ENCODE measurements around the gene CDH19.
"Not testable (repeated sequence)": the region's sequence is repeated elsewhere in the genome, so short reads cannot be mapped to it uniquely, and the experiment has no call there.

CDH19 gene

DNA sequence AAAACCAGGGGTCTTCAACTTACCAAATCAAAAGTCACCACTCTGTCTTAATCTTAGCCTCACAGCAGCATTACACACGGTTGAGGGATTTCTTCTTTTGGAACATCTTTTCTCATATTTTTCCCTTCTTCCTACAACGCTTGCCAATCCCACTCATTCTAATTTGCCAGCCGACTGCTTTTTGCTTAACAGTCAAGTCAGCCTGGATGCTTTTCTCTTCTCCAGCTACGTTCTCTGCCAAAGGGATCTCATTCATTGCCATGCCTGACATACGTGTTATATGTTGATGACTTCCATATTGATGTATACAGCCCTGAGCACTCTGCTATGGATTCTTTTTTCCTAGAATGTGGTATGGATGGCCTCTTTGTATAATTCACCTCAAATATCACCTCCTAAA lies 37.3 kb downstream of the CDH19 start:
- DNase-seq (ENCODE audit: low read depth in 2 of 2) = no peak

DNA sequence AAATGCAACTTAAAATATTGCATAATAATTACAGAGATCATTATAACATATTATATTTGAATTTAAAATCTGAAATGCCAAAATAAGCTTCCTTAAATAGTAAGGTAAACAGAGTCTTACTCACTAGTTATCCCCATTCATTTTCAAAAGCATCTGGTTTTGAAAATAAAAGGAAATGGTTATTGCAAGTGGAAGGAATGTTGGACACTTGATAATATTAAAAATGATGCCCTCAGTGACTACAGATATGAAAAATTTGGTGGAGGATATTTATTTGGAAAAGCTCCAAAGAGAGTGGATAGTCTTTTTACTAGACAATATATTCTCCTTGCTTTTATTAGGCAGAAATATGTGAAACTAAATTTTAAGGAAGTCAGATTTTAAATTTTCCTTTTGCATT lies 39.7 kb downstream of the CDH19 start:
- DNase-seq (ENCODE audit: low read depth in 2 of 2) = no peak

DNA sequence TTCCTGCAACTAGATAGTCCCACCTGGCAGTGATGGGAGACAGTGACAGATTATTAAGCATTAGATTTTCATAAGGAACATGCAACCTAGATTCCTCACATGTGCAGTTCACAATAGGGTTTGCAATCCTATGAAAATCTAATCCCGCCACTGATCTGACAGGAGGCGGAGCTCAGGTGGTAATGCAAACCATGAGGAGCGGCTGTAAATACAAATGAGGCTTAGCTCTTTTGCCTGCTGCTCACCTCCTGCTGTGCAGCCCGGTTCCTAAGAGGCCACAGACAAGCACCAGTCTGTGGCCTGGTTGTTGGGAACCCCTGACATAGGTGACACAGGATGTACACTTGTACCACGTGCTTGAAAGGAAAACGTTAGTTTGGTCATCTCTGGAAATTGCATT lies 41.6 kb downstream of the CDH19 start:
- no peak for DNase-seq (ENCODE audit: low read depth in 2 of 2)

DNA sequence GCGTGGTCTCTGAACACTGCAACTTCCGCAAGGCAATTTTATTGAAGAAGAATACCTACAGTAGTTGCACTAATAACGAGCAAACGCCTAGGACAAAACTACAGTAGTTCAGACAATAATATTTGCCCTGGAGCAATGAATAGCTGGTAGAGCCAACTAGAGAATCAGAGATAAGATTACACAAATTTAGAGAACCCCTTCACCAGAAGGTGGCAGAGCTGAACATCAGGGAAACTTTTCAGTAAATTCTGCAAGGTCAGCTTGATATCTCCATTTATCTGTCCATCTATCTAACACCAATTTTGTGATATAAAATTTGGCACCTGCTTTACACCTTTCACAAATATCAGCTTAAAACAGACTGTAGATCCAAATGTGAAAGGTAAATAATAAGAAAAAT lies 43.8 kb downstream of the CDH19 start:
- DNase-seq (ENCODE audit: low read depth in 2 of 2) = no peak

DNA sequence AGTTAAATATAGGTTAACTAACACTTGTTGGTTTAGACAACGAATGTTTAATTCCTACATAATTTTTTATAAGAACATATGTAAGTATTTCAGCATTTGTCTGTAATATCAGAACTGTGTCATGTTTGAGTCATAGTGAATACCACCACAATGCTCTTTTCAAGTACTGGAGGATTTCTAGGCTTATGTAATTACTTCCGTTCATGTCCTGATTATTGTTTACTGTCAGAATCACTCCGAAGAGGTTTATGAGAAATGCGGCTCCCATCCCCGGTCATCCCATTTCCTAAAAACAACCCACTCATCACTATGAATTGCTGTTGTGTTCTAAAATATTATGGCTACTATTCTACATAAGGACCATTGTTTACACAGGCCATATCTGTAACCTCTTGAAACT lies 45.1 kb downstream of the CDH19 start:
- DNase-seq (ENCODE audit: low read depth in 2 of 2) = no peak

DNA sequence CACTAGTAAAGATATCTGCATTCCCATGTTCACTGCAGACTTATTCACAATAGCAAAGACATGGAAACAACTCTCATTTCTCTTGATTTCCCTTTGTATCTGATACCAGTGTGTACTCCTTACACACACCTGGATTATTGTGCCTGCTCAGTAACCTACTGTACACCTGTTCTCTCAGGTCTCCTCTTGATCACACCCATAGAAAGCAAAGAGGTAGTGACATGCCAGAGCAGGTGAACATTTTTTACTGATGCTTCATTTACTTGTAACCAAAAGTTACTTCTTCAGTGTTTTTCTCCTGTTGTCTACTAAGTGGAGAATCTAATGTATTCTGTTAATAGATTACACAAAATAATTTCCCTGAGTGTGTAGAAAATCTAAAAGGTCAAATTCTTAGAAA lies 46.8 kb downstream of the CDH19 start:
- DNase-seq (ENCODE audit: low read depth in 2 of 2) = no peak

DNA sequence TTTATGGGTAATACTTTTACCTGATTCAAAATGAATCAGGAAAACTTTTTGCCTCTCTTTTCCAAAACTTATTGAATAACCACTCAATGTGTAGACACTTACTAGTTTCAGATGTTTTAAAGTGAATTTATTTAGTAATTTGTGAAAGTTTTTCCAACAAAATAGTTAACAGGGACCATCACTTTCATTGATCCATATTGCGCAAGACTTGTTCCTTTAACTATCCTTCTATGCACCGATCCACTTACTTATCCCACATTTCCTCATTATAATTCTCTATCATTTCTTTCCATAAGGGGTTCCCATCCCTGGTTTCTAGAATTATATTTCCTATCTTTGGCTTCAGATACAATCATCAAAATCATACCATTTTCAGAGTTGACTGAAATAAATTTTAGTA lies 48.3 kb downstream of the CDH19 start:
- DNase-seq (ENCODE audit: low read depth in 2 of 2) = no peak

GRCh38 chr18:66553824-66554223 lies 50.1 kb downstream of the CDH19 start:
- no peak for DNase-seq (ENCODE audit: low read depth in 2 of 2)

DNA sequence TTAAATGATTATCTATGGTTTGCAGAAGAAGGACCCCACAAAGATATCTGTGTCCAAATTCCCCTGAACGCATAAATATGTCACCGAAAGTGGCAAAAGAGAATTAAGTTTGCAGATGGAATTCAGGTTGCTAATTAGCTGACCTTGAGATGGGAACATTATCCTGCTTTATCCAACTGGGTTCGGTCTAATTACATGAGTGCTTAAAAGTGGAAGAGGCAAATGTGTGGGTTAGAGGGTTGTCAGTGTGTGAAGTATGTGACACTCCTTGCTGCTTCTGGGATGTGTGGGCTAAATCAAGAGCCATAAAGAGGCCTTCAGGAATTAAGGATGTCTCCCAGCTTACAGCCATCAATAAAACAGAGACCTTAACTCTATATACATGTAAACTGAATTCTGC lies 53.5 kb downstream of the CDH19 start:
- DNase-seq (ENCODE audit: low read depth in 2 of 2) = no peak

DNA sequence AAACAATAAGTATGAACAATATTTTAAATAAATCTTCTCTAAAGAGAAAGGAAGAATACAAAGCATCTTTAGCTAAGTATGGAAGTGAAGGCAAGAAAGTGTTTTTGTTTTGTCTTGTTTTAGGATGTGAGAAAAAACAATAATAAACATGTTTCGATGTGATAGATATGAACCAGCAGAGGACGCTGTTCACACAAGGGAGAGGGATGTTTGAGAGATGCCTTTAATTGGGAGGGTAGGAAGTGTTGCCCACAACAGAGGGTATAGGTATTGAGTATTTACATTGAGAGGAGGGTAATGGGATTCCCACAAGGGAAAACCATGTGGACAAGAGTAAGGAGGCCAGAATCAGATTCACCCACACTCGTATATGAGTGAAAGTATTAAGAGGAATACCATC lies 55.1 kb downstream of the CDH19 start:
- no peak for DNase-seq (ENCODE audit: low read depth in 2 of 2)

DNA sequence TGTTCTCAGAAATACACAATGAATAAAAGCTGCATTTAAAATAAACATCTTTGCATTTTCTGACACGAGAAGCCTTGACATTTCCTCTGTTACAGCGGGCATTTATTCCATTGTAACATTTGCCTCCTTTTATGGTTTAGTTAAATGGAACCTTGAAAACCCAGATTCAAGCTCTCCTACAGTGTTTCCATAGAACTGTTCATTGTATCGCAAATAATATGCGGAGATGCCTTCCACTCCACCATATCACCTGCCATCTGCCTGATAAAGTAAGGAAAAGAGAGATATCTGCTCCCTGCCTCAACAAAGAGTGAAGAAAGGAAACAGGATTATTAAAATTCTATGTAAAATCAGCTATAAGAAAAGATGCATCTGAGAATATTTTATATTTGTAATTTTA lies 69.8 kb downstream of the CDH19 start:
- no peak for DNase-seq (ENCODE audit: low read depth in 2 of 2)

DNA sequence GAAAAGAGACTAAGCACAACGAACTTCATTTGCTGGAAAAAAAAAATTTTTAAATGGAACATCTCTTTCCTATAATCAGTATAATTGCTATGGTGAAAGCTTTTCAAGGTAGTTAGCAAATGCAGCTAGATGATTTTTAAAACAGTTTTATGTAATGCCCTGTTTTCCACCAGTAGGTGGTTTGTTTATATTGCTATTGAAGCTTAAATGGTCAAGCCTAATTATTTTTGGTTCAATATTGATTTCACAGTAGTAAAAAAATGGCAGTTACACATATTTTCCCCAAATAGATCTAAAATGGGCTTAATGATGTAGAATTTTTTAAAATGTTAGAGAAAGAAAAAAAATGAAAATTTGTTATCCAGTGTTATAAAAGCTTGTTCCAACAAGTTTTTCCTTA lies 70.2 kb downstream of the CDH19 start:
- DNase-seq (ENCODE audit: low read depth in 2 of 2) = no peak

DNA sequence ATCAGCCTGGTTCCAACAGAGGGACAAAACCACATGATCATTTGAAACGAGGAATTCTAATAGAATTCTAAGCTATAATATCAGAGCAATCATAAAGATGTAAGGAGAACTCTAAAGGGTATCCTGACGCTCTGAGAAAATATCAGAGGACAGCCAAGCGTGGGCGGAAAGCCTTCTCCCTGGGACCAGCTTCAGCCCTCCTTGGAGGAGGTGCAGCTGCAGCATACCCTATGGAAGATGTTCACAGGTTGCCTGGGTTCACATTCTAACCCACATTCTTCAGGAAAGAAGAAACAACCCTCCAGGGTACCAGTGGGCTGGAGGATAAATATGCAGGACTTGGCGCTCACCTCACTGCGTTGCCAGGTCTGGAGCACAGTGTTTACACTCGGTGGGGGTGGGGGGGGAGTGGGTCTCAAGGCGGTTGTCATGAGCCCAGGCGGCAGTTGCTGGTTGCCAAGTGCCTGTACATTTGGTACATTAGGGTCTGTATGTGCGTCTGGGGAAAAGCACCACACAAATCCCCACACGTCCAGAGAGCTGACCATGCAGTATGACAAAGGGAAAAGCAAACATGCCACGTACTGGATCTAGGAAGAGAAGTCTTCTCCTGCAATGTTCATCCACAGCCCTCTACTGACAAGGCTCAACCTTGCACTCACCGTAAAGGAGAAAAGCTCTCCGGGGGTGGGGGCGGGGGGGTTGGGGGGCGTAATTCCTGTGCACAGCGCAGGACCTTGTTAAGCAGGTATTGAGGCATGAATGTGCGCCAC lies 80.5 kb downstream of the CDH19 start:
- no peak for DNase-seq (ENCODE audit: low read depth in 2 of 2)

DNA sequence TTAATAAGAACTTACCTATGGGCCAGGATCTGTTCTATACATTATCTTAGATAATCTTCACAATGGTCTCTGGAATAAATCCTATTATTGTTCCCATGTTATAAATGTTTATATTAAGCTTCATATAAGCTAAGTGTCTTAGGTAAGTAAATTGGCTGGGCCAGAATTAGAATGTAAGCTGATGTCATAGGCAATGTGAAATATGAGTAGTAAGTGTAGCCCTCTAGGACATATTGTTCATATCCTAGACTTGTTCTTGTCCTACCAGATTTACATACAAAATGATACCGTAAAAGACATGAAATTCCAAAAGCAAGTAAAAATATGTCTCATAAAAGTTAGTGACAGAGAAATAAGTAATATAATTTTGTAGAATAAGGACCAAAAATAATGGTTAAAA lies 89.9 kb downstream of the CDH19 start:
- DNase-seq (ENCODE audit: low read depth in 2 of 2) = no peak

DNA sequence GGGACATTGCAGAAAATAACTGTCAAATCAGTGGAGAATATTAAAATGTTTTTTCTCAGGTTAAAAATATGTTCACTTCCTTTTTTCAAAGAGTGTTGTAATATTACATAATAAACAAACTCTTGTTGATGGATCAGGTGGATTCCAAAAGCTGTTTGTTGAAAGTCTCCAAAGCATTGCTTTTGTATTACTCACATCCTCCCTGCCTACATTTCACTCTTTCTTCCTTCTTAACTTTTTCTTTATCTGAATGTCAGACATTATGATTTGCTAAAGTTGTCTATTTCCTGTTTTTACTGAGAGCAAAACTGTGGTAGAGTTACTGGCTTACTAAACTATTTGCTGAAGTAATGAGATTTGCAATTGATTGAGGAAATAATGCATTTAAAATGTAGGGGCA lies 92.1 kb downstream of the CDH19 start:
- no peak for DNase-seq (ENCODE audit: low read depth in 2 of 2)

DNA sequence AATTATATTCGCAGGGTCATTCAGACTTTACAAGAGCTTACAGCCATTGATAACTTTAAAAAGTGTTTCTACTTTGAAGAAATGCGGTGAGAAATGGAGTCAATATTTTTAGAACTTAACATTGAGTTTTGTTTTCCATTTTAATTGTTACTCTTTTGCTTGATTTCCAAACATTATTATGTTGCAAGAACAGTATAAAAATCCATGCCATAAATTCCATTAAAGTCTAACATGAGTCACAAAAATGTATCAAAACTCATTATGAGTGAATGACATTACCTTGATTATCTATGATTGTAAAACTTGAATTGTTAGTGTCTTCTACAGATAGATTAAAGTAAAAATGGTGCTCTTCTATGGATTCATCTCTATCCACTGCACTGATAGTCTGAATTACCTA lies 92.6 kb downstream of the CDH19 start:
- DNase-seq (ENCODE audit: low read depth in 2 of 2) = no peak

DNA sequence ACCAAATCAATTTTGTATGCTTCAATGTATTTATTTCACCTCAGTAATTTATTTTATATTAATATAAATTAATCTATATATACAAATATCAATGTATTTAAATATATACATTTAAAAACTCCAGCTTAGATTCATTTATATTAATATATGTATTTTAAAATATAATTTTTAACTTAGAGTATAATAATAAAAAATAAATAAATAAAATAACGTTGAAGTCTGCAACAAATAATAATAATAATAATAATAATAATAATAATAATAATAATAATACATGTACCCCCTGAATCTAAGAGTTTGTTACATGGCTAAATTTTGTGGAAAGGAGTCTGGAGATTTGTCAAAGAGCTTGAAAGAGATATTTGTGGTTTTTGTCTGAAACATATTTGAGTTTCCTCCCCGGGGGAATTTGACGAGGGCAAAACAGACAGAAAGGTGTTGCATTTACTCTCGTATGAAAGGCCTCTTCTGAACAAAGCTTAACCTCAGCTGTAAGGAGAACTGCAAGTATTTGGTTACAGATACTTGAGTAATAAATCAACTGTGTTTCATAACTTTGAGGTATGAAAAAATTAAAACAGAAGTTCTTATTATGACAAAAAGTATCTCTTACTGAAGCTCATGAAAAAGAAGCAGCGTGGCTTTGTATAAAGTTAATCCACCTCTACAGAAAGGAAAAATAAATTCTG lies 93.4 kb downstream of the CDH19 start:
- no peak for DNase-seq (ENCODE audit: low read depth in 2 of 2)

GRCh38 chr18:66508937-66509336 lies 95.0 kb downstream of the CDH19 start:
- no peak for DNase-seq (ENCODE audit: low read depth in 2 of 2)

- DNase-seq (ENCODE audit: low read depth in 2 of 2) = no peak
These were observed 97.7 kb downstream of the CDH19 start for GRCh38 chr18:66506178-66506577.

DNA sequence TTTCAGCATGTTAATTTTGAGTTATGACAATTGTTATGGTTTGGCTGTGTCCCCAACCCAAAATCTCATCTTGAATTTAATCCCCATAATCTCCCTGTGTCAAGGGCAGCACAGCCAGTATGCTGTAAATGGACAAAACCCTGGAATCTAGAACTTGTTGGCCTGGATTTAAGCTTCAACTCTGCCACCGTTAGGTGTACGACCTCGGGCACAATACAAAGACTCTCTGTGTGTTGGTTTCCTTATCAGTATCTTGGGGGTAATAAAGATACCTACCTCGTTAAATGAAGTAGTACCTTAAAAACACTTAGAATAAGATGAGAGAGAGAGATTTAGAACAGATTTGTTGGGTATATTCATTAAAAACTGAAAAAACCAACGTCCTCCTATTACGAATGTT lies 106.5 kb downstream of the CDH19 start:
- no peak for DNase-seq (ENCODE audit: low read depth in 2 of 2)

DNA sequence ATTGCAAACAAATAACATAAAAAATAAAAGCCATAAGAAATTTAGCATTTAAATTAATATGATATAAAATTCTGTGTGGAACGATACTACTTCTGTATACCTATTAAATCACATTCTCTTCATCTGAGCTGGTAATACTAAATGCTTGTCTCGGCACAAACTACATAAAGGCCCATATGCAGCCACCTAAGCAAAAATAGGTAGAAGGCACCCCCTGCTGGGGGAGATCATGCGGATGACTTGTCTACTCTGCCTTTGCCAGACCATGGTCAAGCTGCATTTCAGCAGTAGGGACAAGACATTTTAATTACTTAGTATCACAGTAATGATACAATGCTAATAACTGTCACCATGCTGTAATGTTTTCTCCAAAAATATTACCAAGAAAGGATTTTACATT lies 108.0 kb downstream of the CDH19 start:
- no peak for DNase-seq (ENCODE audit: low read depth in 2 of 2)

- no peak for DNase-seq (ENCODE audit: low read depth in 2 of 2)
These were observed 130.0 kb downstream of the CDH19 start for GRCh38 chr18:66473882-66474281.

DNA sequence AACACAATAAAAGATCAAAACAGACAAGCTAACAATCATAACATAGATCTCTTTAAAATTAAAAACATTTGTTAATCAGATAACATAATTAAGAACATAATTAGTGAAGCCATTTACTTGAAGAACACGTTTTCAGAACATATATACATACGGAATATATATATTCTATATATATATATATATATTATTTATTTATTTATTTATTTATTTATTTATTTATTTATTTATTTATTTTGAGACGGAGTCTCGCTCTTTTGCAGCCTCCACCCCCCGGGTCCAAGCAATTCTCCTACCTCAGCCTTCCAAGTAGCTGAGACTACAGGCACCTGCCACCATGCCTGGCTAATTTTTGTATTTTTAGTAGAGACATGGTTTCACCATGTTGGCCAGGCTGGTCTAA lies 137.7 kb downstream of the CDH19 start:
- not testable (repeated sequence) for DNase-seq (ENCODE audit: low read depth in 2 of 2)

DNA sequence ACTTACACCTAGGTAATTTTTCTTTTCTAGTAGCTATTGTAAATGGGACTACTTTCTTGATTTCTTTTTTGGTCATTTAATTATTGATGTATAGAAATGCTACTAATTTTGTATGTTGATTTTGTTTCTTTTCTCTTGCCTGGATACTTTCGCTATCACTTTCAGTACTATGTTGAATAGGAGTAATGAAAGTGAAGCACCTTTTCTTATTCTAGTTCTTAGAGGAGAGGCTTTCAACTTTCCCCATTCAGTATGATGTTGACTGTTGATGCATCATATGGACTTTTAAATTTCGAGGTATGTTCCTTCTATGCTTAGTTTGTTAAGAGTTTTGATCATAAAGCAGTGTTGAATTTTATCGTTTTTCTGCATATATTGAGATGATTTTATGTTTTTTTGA lies 142.5 kb downstream of the CDH19 start:
- DNase-seq (ENCODE audit: low read depth in 2 of 2) = no peak

Measured in stimulated activated CD8-positive, alpha-beta memory T cell treated with anti-CD3 and anti-CD28 coated beads, Interleukin-7, amount 100 ng/mL, for 1 hour (primary cell).